ENCODE results near the gene TBC1D1. TPM values are rescaled to one million over a fixed set of nuclear protein-coding genes. Genes with fewer than 3 reads are reported as not detected.
A peak's percentile ranks its signal among the peaks of the same experiment; 100 is the strongest.

TBC1D1 gene
- total RNA-seq, 2 donors from 2014 or later = 23.3 to 28.7 TPM

DNA sequence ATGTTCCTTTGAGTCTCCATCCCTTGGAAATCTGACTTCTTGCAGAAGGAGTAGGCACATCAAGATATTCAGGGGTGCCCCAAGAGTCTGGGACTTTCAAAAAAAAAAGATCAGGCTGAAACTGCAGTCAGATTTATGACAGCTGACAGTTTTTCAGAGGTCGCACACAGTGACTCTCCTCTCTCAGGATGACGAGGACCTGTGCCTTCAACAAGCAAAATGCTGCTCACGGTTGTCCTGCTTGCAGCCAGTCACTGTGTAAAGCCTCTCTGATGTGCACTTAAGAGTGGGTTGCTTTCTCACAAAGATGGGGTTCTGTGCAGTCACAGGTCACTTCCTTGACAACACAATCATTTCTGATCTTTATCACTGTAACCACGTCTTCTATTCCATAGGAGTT is 247.5 kb downstream of the TBC1D1 start:
- no peaks in the 10 kb centered on the region for H3K36me3 ChIP-seq (replicated peaks in 1 of 2; ENCODE audit: insufficient read depth in 1 of 2, low read depth in 2 of 2)
- ATAC-seq (no peak), DNase-seq (no peak)
- intact Hi-C loops (cut with DNase I) = no loop called here
- H3K27ac ChIP-seq = no peak overlapping the region
- H3K4me3 ChIP-seq = no peak overlapping the region
- 94 to 98% methylated on average over 4 of the region's 4 CpGs for WGBS, 2 donors
- no peaks in the 10 kb centered on the region for H3K27me3 ChIP-seq
- TF ChIP-seq POLR2A (IDR thresholded peaks at IDR 0.05) = no peak
- TF ChIP-seq, protein P1, sequence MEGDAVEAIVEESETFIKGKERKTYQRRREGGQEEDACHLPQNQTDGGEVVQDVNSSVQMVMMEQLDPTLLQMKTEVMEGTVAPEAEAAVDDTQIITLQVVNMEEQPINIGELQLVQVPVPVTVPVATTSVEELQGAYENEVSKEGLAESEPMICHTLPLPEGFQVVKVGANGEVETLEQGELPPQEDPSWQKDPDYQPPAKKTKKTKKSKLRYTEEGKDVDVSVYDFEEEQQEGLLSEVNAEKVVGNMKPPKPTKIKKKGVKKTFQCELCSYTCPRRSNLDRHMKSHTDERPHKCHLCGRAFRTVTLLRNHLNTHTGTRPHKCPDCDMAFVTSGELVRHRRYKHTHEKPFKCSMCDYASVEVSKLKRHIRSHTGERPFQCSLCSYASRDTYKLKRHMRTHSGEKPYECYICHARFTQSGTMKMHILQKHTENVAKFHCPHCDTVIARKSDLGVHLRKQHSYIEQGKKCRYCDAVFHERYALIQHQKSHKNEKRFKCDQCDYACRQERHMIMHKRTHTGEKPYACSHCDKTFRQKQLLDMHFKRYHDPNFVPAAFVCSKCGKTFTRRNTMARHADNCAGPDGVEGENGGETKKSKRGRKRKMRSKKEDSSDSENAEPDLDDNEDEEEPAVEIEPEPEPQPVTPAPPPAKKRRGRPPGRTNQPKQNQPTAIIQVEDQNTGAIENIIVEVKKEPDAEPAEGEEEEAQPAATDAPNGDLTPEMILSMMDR (IDR thresholded peaks at IDR 0.05) = no peak
- peaks cover 28% of the 10 kb centered on the region for H3K4me1 ChIP-seq
- H3K9me3 ChIP-seq = no peaks in the 10 kb centered on the region

DNA sequence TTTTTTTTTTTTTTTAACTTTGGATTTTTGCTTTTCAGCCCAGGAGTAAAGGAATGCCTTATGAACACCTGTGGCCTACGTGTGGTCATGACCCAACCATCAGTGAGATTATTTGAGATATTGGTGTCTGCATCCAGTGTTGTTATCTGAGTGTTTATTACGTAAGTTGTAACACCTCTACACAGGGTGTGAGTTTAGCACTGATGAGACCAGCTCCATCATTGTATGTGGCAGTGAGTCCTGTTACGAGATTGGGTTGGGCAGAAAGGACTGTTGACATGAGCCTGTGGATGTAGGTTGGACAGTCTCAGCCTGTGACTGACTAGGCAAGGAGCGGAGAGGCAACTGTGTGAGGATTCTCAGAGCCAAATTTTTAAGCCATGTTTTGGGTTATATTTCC is 248.3 kb downstream of the TBC1D1 start:
- 88 to 98% methylated on average over 4 of the region's 4 CpGs for WGBS, 2 donors
- ATAC-seq (no peak), DNase-seq (no peak)
- H3K27me3 ChIP-seq = no peaks in the 10 kb centered on the region
- intact Hi-C loops (cut with DNase I) = no loop called here
- TF ChIP-seq, protein P1 (IDR thresholded peaks at IDR 0.05) = no peak
- no peak for TF ChIP-seq POLR2A (IDR thresholded peaks at IDR 0.05)
- no peak overlapping the region for H3K27ac ChIP-seq
- peaks cover 20% of the 10 kb centered on the region for H3K4me1 ChIP-seq
- no peak overlapping the region for H3K4me3 ChIP-seq
- H3K36me3 ChIP-seq (replicated peaks in 1 of 2; ENCODE audit: insufficient read depth in 1 of 2, low read depth in 2 of 2) = no peaks in the 10 kb centered on the region
- no peaks in the 10 kb centered on the region for H3K9me3 ChIP-seq

DNA sequence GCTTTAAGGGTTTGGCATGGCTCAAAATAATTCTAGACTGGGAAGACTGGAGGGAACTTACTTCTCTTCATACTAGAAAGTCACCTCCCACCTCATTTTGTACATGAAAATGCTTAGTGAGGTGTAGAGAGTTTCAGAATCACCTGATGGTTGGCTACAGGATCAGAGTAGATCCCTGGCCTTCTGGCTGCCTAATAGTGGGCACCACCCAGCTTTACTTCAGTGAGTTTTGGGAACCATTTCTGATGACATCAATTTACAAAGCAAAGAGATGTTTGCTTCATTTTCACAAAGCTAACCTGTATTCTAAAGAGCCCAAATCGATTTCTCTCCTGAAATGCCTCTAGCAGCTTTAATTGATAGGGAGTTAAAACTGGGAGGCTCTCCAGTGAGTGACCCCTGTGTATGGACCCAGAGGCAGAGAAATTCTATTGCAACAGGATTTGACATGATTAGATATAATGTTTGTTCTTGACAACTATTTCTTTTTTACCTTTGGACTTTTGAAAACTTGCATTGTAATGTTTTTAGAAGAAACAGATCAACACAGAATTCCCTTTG is 249.8 kb downstream of the TBC1D1 start:
- 11 to 29% methylated on average over 1 of the region's 1 CpG for WGBS, 2 donors
- H3K9me3 ChIP-seq = no peaks in the 10 kb centered on the region

DNA sequence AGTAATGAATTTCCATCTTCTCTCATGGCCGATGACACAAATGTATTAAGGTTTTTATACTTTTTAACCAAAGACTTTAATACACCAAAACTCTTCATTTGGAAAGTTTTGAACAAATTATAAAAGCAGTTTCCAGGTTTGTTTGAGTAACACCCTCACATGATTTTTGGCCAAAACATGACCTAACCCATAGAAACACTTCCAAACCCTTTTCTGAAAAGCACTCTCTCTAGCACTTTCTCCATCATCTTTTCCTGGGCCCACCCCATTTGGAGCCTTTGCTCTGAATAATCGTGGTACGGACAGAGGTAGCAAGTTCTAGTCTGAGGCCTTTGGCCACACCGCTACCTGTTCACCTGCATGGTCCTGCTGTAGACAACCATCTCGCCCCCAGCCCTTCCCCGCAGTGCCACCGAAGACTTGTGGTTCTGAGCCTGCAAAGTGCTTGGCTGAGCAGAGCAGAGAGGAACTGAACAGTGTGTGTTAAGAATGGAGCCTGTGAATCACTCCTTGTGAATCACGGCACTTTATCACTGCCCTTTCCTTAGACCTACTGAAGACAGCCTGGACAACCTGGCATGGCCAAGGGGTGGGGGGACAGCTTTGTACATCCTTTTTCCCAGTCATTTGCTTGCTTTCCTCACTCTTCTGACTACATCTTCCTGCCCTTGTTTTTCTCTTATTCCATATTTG is 251.1 kb downstream of the TBC1D1 start:
- ATAC-seq (no peak), DNase-seq (no peak)
- 91 to 96% methylated on average over 8 of the region's 8 CpGs for WGBS, 2 donors
- no peaks in the 10 kb centered on the region for H3K27me3 ChIP-seq
- intact Hi-C loops (cut with DNase I) = no loop called here
- H3K9me3 ChIP-seq = no peaks in the 10 kb centered on the region
- no peak overlapping the region for H3K27ac ChIP-seq
- no peaks in the 10 kb centered on the region for H3K36me3 ChIP-seq (replicated peaks in 1 of 2; ENCODE audit: insufficient read depth in 1 of 2, low read depth in 2 of 2)
- TF ChIP-seq POLR2A (IDR thresholded peaks at IDR 0.05) = no peak
- TF ChIP-seq, protein P1 (IDR thresholded peaks at IDR 0.05) = no peak
- H3K4me1 ChIP-seq = peaks cover 31% of the 10 kb centered on the region
- no peak overlapping the region for H3K4me3 ChIP-seq

More for the DNA sequence above, 249.8 kb downstream of the TBC1D1 start:
- H3K27me3 ChIP-seq = no peaks in the 10 kb centered on the region
- peak overlapping the region in 2 of 4 donors; percentile 5 to 30 for H3K27ac ChIP-seq
- intact Hi-C loops (cut with DNase I) = no loop called here
- H3K36me3 ChIP-seq (replicated peaks in 1 of 2; ENCODE audit: insufficient read depth in 1 of 2, low read depth in 2 of 2) = no peaks in the 10 kb centered on the region
- ATAC-seq (no peak), DNase-seq (no peak)
- H3K4me3 ChIP-seq = no peak overlapping the region
- TF ChIP-seq POLR2A (IDR thresholded peaks at IDR 0.05) = no peak
- TF ChIP-seq, protein P1 (IDR thresholded peaks at IDR 0.05) = no peak
- peaks cover 20% of the 10 kb centered on the region for H3K4me1 ChIP-seq

DNA sequence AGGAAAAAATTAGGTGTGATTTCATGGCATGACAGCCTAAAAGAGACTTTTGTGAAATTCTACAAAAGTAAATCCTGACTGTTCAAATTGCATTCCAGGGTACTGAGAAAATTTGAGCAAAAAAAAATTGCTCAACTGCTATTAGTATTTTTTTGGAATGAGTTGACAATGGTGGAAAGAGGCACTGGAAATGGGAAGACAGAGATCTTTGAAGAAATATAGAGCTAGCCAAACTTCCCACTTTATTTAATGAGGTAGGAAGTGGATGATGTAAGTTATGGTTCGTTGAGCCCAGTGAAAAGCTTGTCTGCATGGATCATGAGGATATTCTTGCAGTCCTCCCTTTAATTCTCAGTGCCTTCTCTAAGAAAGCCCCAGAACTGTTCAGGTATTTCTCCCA is 253.1 kb downstream of the TBC1D1 start:
- no peaks in the 10 kb centered on the region for H3K9me3 ChIP-seq
- no peak overlapping the region for H3K4me3 ChIP-seq
- intact Hi-C loops (cut with DNase I) = no loop called here
- 74 to 83% methylated on average over 1 of the region's 1 CpG for WGBS, 2 donors
- no peaks in the 10 kb centered on the region for H3K36me3 ChIP-seq (replicated peaks in 1 of 2; ENCODE audit: insufficient read depth in 1 of 2, low read depth in 2 of 2)
- peaks cover 31% of the 10 kb centered on the region for H3K4me1 ChIP-seq
- ATAC-seq (no peak), DNase-seq (no peak)
- TF ChIP-seq, protein P1 (IDR thresholded peaks at IDR 0.05) = no peak
- no peak for TF ChIP-seq POLR2A (IDR thresholded peaks at IDR 0.05)
- H3K27me3 ChIP-seq = no peaks in the 10 kb centered on the region
- no peak overlapping the region for H3K27ac ChIP-seq

All from body of pancreas (tissue), 4 donors.